GM18508 (cell line): Measurements from ENCODE around the gene KLK2.
A peak's percentile ranks its signal among the peaks of the same experiment; 100 is the strongest.
"Not testable (repeated sequence)": the region's sequence is repeated elsewhere in the genome, so short reads cannot be mapped to it uniquely, and the experiment has no call there.

Experiments
- ATAC-seq: cut with Tn5 transposase; IDR thresholded peaks from one replicate; pipeline ENCODE4 v1.9.1; 2021; ENCODE audit warnings: moderate number of reproducible peaks; ENCODE audit not compliant: insufficient read depth, unreplicated experiment

The KLK2 gene

DNA sequence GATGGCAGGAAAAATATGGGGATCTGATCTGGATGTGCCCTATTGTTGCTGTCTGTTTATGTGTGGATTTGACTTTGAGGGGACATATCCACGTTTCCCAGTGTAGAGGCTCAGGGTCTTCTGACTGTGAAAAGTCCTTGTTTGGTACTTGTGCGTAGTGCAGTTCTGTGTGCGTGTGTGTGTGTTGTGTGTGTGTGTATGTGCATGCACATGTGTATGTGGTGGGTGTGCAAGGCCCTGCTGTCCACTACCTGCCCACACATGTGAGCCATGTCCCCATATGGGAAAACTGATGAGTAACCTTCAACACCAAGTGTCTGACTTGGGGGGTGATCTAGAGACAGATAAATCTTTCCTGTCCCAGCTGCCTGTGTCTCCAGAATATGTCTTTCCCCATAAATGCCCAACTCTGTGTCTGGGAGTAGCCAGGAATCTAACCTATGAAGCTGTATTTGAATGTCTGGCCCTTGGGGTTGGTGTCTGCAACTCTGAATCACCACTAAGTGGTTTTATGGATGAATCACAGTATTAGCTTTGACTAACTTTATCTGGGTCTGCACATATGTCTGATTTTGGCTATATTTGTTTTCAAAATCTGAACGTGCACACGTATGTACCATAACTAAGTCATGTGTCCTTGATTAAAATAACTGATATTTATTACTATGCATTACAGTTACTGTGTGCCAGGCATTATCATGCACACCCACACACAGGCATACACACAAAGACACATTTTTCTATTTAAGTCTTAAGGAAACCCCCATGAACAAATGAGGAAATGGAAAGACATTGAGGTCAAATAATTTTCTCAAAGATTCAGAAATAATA is 17.4 kb downstream of the KLK2 start:
- no peak for ATAC-seq

DNA sequence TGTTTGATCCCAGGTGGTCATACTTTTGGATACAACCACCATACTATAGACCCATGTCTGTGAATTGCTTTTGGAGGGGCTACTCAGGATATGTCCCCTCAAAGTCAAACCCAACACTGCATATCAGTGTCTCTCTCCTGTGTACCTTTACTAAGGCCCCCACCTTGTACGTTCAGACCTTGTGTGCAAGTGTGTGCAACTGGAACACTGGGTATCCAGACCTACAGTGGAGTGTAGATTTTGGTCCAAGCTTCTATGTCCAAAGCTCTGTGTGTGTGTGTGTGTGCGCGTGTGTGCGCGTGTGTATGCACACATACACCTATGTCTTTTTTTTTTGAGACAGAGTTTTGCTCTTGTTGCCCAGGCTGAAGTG is 18.0 kb downstream of the KLK2 start:
- no peak for ATAC-seq

DNA sequence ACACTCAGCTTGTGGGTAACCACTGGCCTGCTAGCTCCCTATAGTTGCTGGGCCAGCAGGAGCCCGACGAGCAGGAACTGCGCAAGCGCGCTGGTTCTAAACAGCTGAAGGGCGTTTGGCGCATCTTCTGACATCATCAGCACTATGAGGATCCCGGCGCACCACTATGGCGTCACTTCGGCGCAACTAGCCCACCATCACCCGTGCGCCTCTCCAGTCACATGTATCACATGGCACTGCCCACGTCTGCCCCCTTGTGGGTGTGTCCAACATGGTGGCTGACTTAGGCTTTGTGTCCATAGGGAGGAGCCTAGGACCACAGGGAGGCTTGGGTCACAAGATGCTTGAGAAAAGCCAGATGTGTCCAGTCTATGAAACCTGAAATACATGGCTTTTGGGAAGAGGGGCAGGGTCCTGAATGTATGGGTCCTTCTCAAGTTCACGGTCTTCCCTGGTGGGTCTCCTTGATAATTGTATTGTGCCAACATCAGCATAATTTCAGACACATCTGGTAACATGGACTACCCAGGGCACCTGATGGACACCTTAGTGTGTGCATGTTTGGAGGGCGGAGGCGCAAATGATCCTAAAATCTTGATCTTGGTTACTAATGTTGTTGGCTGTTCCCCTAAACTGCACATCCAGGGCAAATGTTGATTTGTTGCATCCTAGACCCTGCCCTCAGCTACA is 20.0 kb downstream of the KLK2 start:
- no peak for ATAC-seq

DNA sequence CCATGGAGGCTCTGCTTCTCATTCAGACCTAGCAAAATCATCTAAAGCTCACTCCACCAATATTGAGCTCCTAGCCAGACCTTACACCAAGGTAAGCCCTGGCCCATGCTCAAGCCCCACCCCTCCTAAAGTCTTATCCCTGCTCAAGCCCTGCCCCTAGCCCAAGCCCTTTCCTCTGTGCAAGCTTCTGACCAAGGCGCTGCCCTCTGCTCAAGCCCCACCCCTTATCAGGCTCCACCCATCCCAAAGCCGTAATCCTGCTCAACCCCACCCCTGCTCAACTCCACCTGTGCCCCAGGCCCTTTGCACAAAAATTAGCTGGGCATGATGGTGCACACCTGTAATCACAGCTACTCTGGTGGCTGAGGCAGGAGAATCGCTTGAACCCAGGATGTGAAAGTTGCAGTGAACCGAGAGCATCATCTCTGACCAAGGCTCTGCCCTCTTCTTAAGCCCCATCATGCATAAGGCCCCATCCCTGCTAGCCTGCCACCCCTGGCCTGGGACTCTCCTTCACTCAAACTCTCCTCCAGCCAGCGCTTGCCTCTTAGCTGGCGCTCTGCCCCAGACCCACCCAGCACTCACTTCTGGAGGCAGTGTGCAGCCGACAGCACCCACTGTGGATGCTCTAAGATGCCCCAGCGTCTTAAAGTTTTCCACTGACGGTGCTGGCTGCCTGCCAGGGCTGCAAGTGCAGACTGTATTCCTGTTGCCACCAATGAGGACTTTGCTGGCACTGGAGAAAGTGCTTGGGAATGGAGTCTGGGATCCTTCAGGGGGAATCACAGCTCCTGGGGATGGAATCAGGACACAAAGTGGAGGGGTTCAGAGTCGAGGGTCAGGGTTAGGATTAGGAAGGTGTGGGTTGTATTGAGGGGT is 21.5 kb downstream of the KLK2 start:
- no peak for ATAC-seq

DNA sequence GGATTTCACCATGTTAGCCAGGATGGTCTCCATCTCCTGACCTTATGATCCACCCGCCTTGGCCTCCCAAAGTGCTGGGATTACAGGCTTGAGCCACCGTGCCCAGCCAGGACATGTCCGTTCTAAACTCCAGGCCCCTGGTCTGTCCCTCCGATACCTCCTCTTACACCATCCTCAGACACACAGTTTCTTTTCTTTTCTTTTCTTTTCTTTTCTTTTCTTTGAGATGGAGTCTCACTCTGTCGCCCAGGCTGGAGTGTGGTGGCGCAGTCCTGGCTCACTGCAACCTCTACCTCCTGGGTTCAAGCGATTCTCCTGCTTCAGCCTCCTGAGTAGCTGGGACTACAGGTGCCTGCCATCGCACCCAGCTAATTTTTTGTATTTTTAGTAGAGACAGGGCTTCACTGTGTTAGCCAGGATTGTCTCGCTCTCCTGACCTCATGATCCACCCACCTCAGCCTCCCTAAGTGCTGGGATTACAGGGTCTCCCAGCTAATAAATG is 22.9 kb downstream of the KLK2 start:
- ATAC-seq, result not testable (repeated sequence)

DNA sequence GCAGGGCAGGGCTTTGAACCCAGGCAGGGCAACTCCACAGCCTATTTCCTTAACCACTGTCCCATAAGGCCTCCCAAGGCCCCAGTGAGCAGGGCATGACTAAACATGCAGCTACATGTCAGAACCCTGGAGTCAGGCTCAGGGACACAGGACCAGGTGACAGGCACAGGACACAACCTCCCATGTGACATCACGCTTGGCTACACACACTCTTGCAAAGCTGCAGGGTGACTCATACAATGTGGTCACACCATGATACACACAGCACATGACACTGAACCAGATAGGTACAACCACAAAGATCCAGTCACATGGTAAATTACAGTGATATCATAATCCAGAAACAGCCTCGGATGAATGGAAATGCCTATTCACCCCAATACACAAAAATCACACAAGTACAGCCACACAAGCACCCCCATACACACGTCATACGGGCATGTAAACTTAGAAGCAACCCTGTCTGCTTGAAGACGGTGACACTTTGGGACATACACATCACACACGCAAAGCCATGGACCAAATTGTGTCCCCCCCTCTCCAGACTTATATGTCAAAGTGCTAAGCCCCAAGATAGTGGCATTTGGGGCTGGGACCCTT is 23.5 kb downstream of the KLK2 start:
- peak; percentile 66 for ATAC-seq

DNA sequence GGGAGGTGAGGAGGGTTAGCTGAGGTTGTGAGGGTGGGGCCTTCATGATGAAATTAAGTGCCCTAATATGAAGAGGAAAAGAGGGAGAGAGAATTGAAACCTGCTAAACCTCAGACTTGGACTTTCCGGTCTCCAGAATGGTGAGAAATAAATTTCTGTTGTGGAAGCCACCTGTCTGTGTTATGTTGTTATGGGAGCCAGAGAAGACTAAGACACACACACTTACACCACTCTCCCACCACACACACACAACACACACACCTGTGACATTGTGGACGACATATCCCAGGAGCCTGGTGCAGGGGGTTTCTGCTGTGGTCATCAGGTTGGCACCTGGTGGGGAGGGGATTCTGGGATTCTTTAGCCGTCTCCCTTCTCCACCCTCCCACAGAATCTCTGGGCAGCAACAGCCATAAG is 24.0 kb downstream of the KLK2 start:
- ATAC-seq, result peak; percentile 13

DNA sequence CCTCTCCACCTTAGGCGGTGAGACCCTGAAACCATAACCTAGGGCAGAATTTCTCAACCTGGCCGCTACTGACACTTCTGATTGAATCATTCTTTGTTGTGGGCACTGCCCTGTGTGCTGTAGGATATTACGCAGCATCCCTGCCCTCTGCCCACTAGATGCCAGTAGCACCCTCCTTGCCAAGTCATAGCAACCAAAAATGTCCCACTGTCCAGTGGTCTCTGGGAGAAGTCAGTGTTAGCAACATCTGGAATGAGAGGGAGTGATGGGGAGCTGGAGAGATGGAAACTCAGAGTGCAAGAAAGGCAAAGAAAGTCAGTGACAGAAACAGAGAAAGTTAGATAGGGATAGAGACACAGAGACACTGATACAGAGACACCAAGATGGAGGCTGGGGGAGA is 24.4 kb downstream of the KLK2 start:
- ATAC-seq, result no peak

DNA sequence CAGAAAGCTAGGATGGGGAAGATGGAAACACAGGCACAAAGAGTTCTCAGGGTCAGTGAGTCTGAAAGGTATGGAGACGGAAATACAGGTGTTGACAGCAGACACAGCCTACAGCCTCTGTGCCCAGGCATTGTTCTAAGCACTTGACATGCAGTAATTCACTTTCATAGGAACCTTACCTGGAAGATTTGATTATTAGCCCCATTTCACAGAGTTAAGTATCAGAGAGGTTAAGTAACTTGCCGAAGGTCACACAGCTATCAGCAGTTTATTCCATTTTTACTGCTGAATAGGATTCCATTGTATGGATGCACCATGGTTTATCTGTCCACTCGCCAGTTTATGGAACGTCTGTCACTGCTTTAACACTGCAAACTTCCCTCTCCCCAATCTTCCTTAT is 24.8 kb downstream of the KLK2 start:
- no peak for ATAC-seq

DNA sequence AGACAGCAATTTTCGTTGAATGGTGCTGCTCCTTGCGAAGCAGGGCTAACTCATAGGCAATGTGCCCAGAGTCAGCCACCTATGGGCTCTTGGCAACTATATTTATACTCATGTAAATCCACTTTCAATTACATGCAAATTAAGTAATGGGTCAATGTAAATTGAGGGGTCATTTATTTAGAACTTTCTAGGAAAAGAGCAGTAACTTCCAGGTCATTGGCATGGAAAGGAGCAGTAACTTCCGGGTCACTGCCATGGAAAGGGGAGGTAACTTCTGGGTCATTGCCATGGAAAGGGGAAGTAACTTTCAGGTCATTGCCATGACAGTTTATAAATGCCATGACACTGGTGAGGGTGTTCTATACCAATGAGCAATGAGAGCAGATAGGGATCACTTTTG is 26.3 kb downstream of the KLK2 start:
- no peak for ATAC-seq

DNA sequence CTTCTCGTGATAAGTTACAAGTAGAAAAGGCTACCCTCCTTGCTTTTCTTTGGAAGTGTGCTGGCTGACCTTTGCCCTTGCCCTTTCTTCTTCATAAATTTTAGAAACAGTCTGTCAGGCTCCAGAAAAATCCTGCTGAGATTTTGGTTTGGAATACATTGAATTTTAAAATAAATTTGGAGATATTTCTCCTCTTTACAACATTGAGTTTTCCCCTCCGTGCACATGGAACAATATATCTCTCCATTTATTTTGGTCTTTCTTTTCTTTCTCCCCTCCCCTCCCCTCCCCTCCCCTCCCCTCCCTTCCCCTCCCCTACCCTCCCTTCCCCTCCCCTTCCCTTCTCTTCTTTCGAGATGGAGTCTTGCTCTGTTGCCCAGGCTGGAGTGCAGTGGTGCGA is 29.4 kb downstream of the KLK2 start:
- ATAC-seq, result no peak

DNA sequence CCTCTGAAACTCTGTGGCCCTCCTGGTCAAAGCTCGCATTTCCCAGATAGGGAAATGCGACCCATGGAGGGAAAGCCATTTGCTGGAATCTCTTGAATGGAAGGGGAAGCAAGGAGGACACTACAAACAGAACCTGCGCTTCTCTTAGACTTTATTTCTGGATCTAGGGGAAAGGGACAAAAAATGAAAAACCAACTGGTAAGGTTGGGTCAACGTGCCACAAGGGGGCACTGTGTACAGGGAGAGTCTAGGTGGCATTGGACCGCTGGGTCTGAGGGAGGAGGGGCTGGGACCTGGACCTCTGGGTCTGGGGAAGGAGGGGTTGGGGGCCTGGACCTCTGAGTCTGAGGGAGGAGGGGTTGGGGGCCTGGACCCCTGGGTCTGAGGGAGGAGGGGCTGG is 33.0 kb downstream of the KLK2 start:
- no peak for ATAC-seq

DNA sequence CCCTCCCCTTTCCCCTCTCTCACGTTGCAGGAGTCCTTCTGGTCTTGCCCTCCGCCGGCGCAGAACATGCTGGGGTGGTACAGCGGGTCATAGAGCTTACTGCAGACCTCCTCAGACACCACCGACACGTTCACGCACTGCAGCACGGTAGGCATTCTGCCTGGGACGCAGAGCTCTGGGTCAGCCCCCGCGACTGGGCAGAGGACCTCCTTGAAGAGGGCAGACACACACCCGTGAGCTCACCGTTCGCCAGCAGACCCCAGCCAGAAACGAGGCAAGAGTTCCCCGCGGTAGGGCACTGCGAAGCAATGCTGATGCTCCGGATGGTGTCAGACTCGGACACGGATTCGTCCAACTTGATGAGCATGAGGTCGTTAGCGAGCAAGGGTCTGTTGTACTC is 35.1 kb downstream of the KLK2 start:
- ATAC-seq, result no peak

DNA sequence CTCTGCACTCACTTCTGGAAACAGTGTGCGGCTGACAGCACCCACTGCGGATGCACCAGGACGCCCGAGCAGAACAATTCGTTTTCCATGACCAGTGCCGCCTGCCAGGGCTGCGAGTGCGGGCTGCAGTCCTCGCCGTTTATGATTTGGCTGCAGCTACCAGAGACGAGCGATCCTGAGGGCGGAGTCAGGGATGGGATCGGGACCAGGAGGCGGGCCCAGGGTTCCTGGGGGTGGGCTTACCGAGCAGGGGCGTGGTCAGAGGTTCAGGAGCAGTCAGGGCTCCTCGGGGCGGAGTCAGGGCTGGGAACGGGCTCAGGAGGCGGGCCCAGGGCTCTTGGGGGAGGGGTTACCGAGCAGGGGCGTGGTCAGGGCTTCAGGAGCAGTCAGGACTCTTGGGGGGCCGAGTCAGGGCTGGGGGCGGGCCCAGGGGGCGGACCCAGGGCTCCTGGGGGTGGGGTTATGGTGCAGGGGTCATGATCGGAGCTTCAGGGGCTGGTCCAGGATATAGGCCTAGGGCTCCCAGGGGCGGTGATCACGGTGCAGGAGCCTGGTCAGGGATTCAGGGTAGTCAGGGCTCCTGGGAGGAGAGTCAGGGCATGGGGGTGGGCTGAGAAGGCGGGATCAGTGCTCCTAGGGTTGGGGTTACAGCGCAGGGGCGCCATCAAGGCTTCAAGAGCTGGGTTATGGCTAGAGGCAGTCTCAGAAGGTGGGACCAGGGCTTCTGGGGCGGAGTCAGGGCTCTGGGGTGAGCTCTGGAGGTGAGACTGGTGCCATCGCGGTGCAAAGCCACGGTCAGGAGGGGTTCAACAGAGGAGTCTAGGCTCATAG is 36.2 kb downstream of the KLK2 start:
- ATAC-seq, result no peak

DNA sequence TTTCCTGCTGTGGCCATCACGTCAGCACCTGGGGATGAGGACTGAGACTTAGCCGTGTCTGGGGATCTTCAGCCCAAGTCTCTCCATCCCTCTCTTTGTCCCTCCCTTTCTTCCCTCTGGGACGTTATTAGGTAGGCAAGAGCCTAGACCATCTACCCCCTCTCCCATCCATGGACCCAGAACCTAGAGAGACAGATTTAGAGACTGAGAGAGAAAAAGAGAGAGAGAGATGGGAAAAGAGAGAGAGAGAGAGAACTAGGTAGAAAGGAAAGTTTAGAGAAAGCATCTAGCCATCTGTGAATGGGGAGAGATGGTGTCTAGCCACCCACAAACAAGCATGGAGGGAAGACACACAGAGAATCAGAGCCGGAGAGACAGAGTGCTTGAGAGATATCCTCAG is 37.5 kb downstream of the KLK2 start:
- no peak for ATAC-seq

DNA sequence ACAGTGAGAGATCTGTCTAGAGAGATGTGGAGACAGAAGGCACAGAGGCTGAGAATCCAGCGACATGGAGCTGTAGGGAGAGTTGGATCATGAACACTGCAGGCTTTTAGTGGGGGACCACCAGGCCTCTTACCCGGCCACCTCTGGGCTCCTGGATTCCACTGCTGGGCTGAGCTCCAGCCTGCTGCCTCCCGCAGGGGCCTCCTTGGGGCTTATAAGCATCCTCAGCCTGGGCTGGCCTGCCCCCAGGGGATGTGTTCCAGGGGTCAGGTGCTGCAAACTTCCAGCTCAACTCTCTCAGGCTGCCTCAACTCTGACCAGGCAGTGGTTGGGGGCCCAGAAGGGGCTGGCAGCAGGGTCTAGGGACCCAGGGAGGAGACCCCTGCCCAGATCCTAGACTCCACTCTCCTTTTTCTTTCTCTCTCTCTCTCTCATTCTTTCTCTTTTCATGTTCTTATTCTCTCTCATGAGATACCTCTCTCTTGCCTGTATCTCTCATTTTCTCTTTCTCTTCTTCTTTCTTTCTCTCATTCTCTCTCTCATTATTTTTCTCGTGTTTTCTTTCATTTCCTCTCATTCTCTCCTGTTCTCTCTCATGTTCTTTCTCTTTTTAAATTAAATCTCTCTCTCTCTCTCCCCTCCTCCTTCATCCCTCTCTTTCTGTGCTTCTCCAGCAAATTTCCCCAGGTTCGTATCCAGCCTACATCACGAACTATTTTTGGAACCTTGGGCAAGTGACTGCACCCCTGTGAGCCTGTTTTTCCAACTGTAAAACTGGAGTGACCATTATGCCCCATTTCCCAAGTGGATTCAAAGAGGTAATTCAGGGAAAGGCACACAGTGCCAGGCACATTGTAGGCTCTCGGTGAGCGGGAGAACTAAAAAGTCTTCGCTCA is 38.2 kb downstream of the KLK2 start, which contains the start of gene KLK4:
KLK4 (minus strand) TSS at position 190 of the 896 bp plus-strand sequence. CDS start 657 bp downstream, outside the sequence.
- ATAC-seq, result no peak

DNA sequence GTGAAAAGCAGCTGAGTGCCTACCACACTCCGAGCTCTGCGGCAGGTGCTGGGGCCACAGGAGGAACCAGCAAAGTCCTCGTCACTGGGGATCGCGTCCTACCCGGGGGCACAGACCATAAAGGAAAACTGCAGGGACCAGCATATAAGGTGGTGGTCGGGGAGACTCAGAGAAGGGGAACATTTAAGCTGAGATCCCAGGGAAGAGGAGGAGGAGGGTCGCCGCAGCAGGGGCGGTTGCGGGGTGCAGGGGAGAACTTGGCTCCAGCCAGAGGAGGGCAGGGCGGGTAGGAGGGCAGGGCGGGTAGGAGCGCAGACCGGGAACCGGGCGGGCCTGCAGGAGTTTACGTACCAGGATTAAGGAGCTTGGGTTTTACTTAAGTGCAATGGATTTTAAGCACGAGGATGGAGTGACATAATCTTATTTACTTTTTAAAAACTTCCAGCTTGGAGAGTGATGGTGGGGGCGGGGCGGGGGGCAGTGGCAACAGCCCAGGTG is 38.9 kb downstream of the KLK2 start:
- ATAC-seq, result no peak
